Parietal lobe (tissue), 2 donors: ENCODE data around the gene SLC39A8. TPM values are rescaled to one million over a fixed set of nuclear protein-coding genes. Genes with fewer than 3 reads are reported as not detected.

Experiments
- small RNA-seq: library from RNA; depleted of rRNA; stranded (forward); fragments of <200 nt; gene quantifications from one replicate; pipeline ENCODE3, GENCODE V24; 2014; ENCODE audit warnings: low replicate concordance
- total RNA-seq: library from RNA; depleted of rRNA; stranded (reverse); fragments of >200 nt; gene quantifications from one replicate; pipeline ENCODE4 v1.2.3, GENCODE V29; 2014

SLC39A8 gene
- total RNA-seq = 5.0 TPM

DNA sequence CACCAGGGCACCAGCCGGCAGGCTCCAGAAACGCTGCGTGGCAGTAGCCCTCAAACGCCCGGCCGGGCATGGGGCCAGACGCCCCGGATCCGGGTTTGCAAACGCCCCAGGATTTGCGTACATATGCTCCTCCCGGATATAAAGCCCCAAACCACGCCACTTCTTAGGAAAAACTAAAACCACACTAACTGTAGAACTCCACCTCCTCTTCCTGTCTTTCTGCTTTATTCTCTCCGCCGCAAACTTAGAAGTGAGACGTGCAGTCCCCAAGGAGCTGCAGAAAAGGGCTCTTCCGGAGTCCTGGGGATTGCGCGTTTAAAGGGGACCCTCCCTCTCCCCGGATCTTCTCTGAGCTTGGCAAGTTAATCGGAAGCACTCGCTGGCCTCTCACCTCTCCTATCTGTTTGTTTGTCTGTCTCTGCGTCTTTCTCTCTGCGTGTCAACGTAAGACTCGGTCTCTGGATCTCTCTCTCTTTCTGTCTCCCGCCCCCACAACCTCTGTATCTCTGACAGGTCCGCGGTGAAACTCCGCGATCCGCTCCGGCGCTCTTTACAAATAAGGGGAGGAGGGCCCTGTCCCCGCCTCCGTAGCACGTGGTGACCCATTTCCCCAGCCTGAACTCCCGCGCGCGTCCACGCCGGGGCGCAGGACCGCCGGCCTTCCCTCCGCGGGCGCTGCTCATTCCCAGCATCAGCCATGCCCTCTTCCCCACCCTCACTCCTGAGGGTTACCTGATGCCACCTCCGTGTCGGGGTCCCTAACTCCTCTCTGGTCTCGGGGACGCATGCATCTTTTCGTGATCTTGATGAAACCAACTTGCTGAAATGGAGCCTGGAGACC lies at the start of gene SLC39A8:
SLC39A8 (minus strand) TSS at position 529 of the 841 bp plus-strand sequence. CDS start 820 bp downstream, outside the sequence.

Small RNA genes lying within 50 kb of the gene (small RNA-seq; reads per million reads assigned to genes)
- not detected for gene RN7SL728P

Other genes with a start within 250 kb of the SLC39A8 start
- gene NFKB1, start 155.9 kb upstream of the SLC39A8 start, total RNA-seq = 9.4 TPM